IPS DF 4.7 (cell line): ENCODE measurements around the gene MTCL1.

ENCODE experiments used
- DNase-seq: peaks from one replicate; pipeline ENCODE4 v3.0.0-alpha.2; 2013; ENCODE audit warnings: low spot score; ENCODE audit errors: extremely low read depth

Gene MTCL1

DNA sequence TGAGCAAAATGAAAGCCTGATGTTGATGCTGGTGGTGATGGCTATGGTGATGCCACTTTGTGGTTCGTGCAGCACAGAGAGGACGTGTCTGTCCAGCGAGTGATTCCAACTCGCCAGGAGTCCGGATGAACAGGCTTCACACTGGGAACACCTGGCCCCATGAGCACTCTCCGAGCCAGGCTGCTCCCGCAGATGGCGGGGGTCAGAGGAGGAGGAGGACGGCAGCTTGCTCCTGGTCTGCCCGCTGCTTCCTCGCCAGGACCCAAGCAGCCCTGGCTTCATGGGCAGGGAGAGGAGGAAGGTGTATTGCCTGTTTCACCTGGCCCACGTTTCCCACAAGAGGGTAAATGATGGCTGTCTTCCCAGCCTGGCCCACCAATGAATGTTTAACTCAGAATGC lies 121.6 kb downstream of the MTCL1 start:
- no peak for DNase-seq

DNA sequence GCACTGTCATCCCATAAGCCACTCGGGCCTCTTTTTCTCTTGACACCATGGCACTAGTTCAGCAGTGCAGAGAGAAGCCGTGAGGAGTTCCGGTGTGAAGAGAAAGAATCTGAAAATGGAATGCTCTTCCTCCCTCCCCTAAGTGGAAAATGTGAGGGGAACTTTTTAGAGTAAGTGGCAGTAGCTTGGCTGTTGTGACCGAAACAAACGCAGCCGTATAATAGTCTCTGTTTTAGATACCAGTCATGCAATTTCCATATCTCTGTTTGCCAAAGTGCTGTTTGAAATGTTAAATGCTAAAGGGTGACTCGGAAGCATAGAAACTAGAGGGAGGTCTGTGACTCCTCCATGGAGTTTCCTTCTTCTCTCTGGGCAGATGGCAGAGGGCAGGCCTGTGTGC lies 122.9 kb downstream of the MTCL1 start:
- DNase-seq = no peak

DNA sequence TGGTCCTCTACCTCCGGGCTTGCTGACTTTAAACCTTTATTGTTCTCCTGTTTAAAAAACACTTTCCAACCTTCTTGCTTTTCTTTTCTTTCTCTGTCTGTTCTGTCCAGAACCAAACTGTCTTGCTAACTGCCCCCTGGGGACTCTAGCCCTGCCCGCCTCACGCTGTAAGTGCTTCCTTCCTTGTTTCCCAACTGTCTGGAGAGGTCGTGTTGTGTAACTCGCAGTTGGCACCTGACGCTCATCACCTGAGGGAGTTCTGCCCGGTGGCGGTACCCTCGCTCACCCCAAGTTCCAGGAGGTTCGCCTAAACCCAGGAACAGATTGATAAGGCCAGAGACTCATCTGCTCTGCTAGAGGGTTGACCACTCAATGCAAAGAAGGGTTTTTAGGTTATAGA lies 123.4 kb downstream of the MTCL1 start:
- DNase-seq = no peak

DNA sequence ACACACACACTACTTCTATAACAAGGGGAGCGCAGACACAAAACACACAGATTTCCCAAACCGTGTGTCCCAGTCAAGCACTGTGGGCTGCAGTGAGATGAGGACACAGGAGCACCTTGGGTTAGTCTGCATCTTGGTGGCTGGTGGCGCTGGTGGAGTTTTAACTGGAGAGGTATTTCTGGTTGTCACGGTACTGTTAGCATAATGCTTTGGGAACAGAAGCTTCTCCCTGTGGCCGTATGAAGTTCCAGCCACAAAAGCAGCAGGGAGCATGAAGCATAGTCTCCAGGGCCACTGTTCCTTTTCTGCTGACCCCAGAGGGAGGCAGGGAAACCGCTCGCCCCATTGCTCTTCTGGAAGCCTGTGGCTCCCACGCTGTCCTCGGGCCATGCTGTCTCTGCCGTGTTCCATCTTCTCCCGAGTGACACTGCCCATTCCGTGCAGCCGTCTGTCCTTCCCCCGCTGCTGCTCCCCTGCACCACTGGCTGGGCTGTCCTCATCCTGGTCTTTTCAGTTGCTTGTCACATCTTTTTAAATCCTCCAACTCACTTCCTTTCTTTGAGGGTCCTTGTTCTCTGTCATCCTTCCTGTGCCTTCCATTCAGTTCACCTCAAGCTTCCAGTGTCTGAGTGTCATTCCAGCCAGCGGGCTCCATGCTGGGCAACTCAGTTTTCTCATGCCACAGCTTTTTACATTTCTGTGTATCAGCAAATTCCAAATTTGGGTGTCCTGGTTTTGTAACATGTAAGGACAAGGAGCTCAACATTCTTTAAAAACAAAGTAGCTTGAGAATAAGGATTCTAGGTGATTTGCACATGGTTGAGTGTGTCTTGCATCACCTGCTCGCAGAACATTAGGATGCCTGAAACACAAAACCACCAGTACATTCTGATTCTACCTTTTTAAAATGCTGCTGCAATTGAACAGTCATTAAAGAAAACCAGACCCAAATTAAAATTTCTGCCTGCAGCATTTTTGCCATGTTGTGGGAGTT lies 125.0 kb downstream of the MTCL1 start:
- no peak for DNase-seq

DNA sequence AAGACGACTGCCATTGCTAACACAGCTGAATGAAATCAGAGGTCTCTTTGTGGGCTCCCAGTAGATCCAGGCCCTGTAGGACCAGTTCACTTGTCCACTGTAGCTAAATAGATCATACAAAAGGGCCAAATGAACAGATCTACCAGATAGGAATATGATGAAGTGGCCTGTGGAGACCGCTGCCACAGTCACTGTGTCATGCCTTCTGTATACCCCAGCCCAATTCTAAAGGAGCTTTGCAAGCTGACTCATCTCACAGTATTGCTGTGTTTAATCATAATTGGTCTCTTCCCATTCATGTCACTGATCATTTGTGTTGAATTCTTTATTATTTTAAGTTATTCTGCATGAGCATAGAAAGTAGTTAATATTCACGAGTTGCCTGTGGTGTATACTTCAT lies 125.8 kb downstream of the MTCL1 start:
- no peak for DNase-seq

- no peak for DNase-seq
Measured at GRCh38 chr18:8831531-8831930, 126.2 kb downstream of the MTCL1 start.

DNA sequence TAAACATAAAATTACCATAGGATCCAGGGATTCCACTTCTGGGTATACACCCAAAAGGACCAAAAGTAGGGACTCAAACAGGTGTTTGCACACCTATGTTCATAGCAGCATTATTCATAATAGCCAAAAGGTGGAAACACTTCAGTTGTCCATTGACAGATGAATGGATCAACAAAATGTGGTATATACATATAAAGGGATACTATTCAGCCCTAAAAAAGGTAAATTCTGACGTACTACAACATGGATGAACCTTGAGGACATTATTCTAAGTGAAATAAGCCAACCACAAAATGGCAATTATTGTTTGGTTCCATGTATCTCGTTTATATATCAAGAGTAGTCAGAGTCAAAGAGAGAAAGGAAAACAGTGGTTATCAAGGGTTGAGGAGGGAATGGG lies 128.1 kb downstream of the MTCL1 start:
- no peak for DNase-seq

GRCh38 chr18:8834881-8835280 lies 129.5 kb downstream of the MTCL1 start:
- no peak for DNase-seq

- DNase-seq = no peak
Measured at GRCh38 chr18:8835521-8835953, 130.2 kb downstream of the MTCL1 start.

- no peak for DNase-seq
Measured at GRCh38 chr18:8839281-8839680, 133.9 kb downstream of the MTCL1 start.

DNA sequence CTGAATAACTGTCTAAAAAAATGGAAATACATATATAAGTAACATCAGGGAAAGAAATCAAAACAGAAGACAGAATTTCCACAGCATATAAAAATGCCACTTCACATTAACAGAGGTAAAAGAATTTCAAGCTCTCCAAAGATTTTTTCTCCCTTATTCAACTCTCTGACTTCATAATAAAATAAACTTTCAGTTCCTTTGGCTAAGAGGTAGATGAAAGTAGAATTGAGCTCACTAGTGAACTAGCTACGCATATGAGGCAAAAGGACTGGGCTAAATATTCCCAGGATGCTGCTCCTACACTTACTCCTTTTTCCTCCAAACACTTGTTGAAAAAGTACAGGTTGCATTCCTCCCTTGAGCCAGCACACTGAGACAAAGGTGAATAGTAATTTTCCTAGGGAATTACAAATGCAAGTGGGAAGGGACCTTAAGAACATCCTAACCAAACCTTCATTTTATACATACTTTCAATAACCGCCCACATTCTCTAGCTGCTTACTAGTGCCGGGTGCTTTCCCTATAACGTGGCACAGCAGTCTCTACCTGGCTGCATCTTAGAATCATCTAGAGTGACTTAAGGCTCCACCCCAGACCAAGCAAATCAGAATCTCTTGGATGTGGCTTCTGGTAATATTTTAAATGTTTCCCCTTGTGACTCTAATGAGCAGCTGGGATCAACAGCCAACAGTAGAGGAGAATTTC lies 136.6 kb downstream of the MTCL1 start:
- DNase-seq = no peak

DNA sequence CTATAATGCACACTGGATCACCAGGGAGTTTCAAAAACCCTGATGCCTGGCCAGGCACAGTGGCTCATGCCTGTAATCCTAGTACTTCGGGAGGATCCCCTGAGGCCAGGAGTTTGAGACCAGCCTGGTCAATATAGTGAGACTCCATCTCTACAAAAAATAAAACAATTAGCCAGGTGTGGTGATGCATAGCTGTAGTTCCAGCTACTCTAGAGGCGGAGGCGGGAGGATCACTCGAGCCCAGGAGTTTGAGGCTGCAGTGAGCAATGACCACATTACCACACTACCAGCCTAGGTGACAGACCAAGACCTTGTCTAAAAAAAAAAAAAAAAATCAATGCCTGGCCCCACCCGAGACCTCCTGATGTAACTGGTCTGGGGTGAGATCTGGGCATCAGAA lies 137.2 kb downstream of the MTCL1 start:
- no peak for DNase-seq

DNA sequence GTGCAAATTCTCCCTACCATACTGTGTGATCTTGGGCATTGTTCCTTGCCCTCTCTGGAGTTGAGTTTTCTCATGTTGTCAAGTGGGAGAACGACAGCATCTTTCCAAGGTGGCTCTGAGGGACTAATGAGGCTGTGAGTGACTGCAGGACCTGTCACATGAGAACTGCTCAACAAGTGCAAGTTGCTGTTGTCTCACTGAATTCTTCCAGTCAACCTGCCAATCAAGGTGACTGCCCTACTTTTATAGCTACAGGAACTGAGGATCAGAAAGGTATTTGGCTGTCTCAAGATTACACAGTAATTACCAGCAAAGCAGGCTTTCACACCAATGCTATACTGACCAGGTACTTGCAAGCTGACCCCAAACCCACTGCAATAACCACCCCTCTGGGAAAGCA lies 137.6 kb downstream of the MTCL1 start:
- no peak for DNase-seq

- no peak for DNase-seq
Measured at GRCh38 chr18:8844721-8845148, 139.4 kb downstream of the MTCL1 start.

DNA sequence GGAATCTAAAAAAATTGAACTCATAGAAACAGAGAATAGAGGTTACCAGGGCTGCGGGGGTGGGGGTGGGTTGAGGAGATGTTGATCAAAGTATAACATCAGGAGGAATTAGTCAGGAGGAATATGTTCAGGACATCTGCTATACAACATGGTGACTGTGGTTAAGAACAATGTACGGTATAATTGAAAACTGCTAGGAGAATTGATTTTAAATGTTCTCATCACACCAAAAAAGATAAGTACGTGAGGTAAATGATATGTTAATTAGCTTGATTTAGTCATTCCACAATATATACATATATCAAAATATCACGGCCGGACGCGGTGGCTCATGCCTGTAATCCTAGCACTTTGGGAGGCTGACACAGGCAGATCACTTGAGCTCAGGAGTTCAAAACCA lies 140.2 kb downstream of the MTCL1 start:
- no peak for DNase-seq

DNA sequence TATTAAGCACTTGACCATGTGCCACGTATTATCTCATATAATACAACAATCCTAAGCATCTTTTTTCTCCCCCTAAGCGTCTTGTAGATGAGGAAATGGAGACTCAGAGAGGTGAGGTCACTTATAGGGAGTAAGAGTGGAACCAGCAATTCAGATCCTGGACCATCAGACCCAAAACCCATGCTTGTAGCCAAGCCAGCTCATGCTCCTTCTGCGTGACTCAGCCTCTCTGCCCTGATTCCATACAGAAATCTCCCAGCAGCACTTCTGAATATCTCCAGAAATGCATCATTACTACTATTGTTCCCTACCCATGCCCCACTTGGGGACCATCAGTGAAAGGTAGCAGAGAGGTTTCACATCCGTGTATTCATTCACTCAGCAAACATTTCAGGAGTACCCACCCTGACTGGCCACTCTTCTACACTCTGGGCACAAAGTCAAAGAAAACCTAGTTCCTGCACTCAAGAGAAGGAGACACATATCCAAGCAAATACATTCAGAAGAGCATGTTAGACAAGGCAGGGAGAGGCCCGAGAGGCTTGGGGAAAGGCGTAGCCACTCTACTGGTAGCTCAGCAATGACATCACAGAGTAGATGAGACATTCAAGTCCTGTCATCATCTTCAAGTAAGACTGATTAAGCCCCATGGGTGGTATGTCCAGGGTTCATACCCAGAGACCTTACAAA lies 141.9 kb downstream of the MTCL1 start:
- DNase-seq = no peak

DNA sequence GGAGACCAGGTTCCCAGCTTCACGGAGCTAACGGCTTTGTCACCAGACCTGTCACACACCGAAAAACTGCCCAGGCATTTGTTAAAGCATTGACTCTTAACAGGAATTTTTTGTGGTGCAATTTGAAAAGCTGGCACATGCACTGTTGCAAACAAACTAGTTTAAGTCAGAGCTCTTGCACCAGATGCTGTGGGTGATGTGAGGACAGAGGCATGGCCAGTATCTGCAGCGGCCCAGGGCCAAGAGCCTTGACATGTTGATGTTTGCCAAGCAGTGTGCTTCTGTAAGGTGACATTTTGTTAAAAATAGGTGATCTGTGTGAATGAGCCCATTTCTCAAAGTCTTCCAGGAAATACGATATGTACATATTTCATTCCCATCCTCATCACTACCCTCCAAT lies 142.5 kb downstream of the MTCL1 start:
- DNase-seq = no peak

DNA sequence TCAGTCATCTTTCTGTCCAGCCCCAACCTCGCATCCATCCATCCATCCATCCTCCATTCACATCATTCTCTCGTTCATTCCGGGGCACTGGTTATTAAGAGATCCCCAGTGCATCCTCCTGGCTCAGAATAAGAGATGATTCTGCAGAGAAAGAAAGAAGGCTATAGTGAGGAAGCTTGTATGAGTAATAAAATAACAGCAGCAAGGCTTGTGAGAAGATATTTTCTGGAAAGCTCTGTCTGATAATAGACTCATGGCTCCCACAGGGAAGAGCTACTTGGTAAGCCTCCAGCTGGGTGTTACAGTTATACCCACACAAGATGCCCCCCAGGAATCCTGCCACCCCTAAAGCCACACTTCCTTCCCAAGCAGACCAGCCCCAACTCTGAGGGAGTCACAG lies 143.2 kb downstream of the MTCL1 start:
- no peak for DNase-seq

- no peak for DNase-seq
Measured at GRCh38 chr18:8849696-8850095, 144.3 kb downstream of the MTCL1 start.

DNA sequence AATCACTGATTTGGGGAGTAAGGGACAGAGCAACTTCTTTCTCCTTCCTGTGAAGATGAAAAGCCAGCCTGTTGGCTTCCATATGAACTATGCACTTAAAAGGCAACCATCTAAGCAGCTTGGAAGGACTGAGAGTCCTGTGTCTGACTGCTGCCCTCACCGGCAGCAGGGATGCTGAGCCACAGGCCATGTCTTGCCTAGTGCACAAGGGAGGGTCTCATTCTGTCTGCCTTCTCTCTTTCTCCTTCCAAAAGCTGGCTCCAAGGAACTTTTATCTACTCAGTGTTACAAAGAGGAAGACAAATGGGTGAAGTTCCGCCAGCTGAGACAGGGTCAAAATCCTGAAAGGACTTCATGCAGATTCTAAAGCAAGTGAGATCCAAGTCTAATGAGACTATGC lies 146.3 kb downstream of the MTCL1 start:
- no peak for DNase-seq

DNA sequence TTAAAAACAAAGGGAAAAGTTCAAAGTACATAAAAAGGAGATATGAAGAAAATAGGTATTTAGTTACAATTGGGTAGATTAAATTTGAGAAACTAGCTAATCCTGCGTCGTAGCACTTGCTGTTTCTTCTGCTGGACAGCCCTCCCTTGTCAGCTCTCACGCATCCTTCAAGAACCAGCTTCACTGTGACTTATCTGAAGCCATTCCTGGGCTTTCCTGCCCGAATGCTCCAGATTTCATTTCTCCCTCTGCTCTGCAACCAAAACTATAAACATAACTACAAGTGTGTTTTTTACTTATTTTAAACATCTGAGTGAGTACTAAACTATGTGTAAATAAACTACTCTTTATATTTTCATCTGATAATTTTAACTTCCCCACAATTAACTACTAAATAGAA lies 149.2 kb downstream of the MTCL1 start:
- no peak for DNase-seq

DNA sequence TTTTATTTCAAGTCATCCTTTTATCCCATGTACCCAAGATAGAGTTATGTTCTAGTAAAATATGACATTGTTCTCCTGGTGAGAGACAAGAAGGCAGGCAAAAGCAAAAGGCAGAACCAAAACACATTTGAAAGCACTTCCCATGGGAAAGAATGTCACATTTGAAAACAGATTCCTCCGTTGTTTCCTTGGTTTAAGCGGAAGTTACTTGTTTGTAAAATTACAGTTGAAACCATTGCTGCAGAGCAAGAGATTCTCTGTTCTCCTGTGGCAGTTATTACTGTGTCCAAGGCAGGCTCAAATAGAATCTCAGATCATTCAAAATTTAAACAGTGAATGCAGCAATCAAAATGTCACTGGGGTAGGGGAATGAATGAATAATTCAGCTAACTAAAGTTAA lies 149.6 kb downstream of the MTCL1 start:
- DNase-seq = no peak
